Stimulated activated CD8-positive, alpha-beta memory T cell treated with anti-CD3 and anti-CD28 coated beads, Interleukin-7, amount 100 ng/mL, for 4 hours (primary cell): ENCODE data around the gene UNC45B.
"Not testable (repeated sequence)": the region's sequence is repeated elsewhere in the genome, so short reads cannot be mapped to it uniquely, and the experiment has no call there.

Experiments
- DNase-seq, 2 donors: peaks; one replicate each; pipeline ENCODE4 v3.0.0-alpha.2; 2020; ENCODE audit warnings: low read depth in 2 of 2

The UNC45B gene

GRCh38 chr17:35142467-35142796, 5.2 kb upstream of the UNC45B start:
- no peak for DNase-seq

- DNase-seq: no peak
Measured at GRCh38 chr17:35144840-35145239, 2.8 kb upstream of the UNC45B start.

- DNase-seq: no peak
Measured at GRCh38 chr17:35146214-35146833, 1.3 kb upstream of the UNC45B start.

GRCh38 chr17:35148144-35148543, 527 bp downstream of the UNC45B start:
- no peak for DNase-seq

GRCh38 chr17:35149941-35150340, 2.3 kb downstream of the UNC45B start:
- no peak for DNase-seq

- not testable (repeated sequence) for DNase-seq
Measured at GRCh38 chr17:35151080-35151479, 3.5 kb downstream of the UNC45B start.

- no peak for DNase-seq
Measured at GRCh38 chr17:35152421-35153140, 5.0 kb downstream of the UNC45B start.

- DNase-seq: no peak
Measured at GRCh38 chr17:35154196-35155165, 6.9 kb downstream of the UNC45B start.

- no peak for DNase-seq
Measured at GRCh38 chr17:35155246-35155645, 7.6 kb downstream of the UNC45B start.

- DNase-seq: no peak
Measured at GRCh38 chr17:35159940-35160339, 12.3 kb downstream of the UNC45B start.

- DNase-seq: no peak
Measured at GRCh38 chr17:35160354-35161201, 13.0 kb downstream of the UNC45B start.

- DNase-seq: no peak
Measured at GRCh38 chr17:35161281-35161761, 13.7 kb downstream of the UNC45B start.

GRCh38 chr17:35162755-35163154, 15.1 kb downstream of the UNC45B start:
- DNase-seq: no peak

- no peak for DNase-seq
Measured at GRCh38 chr17:35163886-35164285, 16.3 kb downstream of the UNC45B start.

GRCh38 chr17:35164716-35165115, 17.1 kb downstream of the UNC45B start:
- no peak for DNase-seq

- no peak for DNase-seq
Measured at GRCh38 chr17:35166526-35166925, 18.9 kb downstream of the UNC45B start.

GRCh38 chr17:35167046-35167445, 19.4 kb downstream of the UNC45B start:
- DNase-seq: no peak

- DNase-seq: no peak
Measured at GRCh38 chr17:35167666-35168065, 20.0 kb downstream of the UNC45B start.

- no peak for DNase-seq
Measured at GRCh38 chr17:35169835-35170363, 22.3 kb downstream of the UNC45B start.

GRCh38 chr17:35170968-35171771, 23.6 kb downstream of the UNC45B start:
- no peak for DNase-seq
